Panc1 (cell line): ENCODE results near the gene SCN2B.

ENCODE experiments used
- POLR2AphosphoS5 ChIP-seq: IDR thresholded peaks from 2 replicates; pipeline ENCODE4 v1.6.1; 2012; ENCODE audit warnings: mild to moderate bottlenecking, low read depth, low read length, moderate library complexity
- TF ChIP-seq, protein P1 (sequence below): fragments of 450-650 bp; IDR thresholded peaks from 2 replicates; pipeline ENCODE4 v1.5.1; 2017; ENCODE audit warnings: mild to moderate bottlenecking
- TF ChIP-seq, protein P2 (sequence below), 2 experiments: IDR thresholded peaks; 2 replicates each; pipeline ENCODE4 v1.6.1; 2011 to 2012; ENCODE audit warnings: low read depth in 2 of 2, control low read depth in 1 of 2, low read length in 1 of 2, mild to moderate bottlenecking in 1 of 2, moderate library complexity in 1 of 2; ENCODE audit not compliant: insufficient read depth in 1 of 2

DNA sequence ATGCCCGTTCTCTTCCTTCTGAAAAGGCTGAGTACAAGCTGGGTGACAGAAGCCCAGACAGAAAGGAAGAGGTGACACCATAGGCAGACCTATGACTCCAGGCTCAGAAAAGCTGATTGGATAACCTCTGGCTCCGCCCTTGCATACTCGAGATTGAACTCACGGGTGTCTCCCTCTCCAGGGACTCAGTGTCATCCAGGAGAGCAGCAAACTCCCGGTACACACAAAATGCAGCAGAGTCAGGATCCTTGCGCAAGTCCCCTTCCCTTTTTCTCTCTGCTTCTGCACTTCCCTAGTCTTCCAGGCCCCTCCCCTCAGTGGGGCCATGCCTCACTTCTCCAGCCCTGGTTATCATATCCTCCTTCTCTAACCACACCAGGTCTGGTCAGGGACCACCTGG lies 33.6 kb downstream of the SCN2B start:
- TF ChIP-seq, protein P1, sequence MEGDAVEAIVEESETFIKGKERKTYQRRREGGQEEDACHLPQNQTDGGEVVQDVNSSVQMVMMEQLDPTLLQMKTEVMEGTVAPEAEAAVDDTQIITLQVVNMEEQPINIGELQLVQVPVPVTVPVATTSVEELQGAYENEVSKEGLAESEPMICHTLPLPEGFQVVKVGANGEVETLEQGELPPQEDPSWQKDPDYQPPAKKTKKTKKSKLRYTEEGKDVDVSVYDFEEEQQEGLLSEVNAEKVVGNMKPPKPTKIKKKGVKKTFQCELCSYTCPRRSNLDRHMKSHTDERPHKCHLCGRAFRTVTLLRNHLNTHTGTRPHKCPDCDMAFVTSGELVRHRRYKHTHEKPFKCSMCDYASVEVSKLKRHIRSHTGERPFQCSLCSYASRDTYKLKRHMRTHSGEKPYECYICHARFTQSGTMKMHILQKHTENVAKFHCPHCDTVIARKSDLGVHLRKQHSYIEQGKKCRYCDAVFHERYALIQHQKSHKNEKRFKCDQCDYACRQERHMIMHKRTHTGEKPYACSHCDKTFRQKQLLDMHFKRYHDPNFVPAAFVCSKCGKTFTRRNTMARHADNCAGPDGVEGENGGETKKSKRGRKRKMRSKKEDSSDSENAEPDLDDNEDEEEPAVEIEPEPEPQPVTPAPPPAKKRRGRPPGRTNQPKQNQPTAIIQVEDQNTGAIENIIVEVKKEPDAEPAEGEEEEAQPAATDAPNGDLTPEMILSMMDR, result no peak
- TF ChIP-seq POLR2AphosphoS5, result no peak
- TF ChIP-seq, protein P2, sequence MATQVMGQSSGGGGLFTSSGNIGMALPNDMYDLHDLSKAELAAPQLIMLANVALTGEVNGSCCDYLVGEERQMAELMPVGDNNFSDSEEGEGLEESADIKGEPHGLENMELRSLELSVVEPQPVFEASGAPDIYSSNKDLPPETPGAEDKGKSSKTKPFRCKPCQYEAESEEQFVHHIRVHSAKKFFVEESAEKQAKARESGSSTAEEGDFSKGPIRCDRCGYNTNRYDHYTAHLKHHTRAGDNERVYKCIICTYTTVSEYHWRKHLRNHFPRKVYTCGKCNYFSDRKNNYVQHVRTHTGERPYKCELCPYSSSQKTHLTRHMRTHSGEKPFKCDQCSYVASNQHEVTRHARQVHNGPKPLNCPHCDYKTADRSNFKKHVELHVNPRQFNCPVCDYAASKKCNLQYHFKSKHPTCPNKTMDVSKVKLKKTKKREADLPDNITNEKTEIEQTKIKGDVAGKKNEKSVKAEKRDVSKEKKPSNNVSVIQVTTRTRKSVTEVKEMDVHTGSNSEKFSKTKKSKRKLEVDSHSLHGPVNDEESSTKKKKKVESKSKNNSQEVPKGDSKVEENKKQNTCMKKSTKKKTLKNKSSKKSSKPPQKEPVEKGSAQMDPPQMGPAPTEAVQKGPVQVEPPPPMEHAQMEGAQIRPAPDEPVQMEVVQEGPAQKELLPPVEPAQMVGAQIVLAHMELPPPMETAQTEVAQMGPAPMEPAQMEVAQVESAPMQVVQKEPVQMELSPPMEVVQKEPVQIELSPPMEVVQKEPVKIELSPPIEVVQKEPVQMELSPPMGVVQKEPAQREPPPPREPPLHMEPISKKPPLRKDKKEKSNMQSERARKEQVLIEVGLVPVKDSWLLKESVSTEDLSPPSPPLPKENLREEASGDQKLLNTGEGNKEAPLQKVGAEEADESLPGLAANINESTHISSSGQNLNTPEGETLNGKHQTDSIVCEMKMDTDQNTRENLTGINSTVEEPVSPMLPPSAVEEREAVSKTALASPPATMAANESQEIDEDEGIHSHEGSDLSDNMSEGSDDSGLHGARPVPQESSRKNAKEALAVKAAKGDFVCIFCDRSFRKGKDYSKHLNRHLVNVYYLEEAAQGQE (IDR thresholded peaks at IDR 0.05; ENCODE audit: insufficient read depth in 1 of 2, low read depth in 2 of 2, low read length in 1 of 2), result no peak
